T-helper 2 cell treated with Interferon-gamma antibody and Interleukin-4, amounts not matched to agents 100 ng/mL and 5 ng/mL, for 36 hours (primary cell): Measurements from ENCODE around the gene ACSL3. TPM values are rescaled to one million over a fixed set of nuclear protein-coding genes. Genes with fewer than 3 reads are reported as not detected.
"Not testable (repeated sequence)": the region's sequence is repeated elsewhere in the genome, so short reads cannot be mapped to it uniquely, and the experiment has no call there.

ENCODE experiments used
- intact Hi-C: fragments of 100-400 bp; cut with micrococcal nuclease; formaldehyde crosslinking; loops from one replicate; pipeline ENCODE4 v1.15.1; 2023
- total RNA-seq: library from RNA; stranded (reverse); gene quantifications from 2 replicates; pipeline ENCODE4 v1.2.3, GENCODE V29; 2022

Gene ACSL3
- total RNA-seq: 51.5 and 58.2 TPM in 2 replicates

GRCh38 chr2:222860740-222861410 lies at the start of gene ACSL3:
Gene ACSL3, plus strand, starts transcription at chr2:222861036. Its CDS starts 47,737 bp downstream, at chr2:222908773.
- intact Hi-C loops: loop anchor here (1.0 to 5.0 kb wide), 5 partner anchors 72 to 1726 kb away; partner anchors contain the start of genes CUL3 and FARSB

GRCh38 chr2:222811828-222812227 lies 49.0 kb upstream of the ACSL3 start:
- intact Hi-C loops: loop anchor here (2.0 kb wide), 1 partner anchor 15 kb away; no protein-coding TSS in a partner anchor

DNA sequence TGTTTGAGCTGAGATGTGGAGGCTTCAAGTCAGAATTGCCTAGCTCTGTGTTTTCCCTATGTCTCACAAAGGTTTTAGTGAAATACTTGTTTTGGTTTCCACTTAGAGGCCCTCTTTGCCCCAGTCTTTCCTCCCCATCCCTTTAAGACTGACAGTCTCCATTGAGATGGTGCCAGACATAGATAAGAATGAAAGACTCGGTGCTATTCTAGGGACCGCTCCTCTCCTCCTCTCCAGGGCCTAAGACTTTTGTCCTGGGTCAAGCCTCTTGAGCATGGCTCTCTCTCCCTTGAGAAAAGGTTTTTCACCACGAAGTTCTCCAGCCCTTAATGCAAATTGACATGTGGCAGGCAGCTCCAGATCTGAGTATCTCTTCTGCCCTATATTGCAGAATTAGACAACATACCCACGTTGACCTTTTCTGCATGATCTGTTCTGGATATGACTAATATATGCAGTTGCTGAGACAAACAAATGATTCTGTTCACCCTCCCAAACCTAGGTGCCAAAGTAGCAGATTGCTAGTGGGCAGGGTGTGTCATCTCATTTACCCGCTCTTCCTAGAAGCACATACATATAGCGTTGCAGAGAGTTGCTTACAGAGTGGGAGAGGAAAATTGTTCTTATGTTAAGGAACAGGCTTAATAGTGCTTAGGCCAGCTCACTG lies 47.5 kb upstream of the ACSL3 start:
- intact Hi-C loops: loop anchor here (2.0 kb wide), 1 partner anchor 13 kb away; no protein-coding TSS in a partner anchor

- intact Hi-C loops: no loop called here
Measured at GRCh38 chr2:222819722-222820333, 41.0 kb upstream of the ACSL3 start.

GRCh38 chr2:222823183-222823930 lies 37.5 kb upstream of the ACSL3 start:
- intact Hi-C loops: no loop called here

DNA sequence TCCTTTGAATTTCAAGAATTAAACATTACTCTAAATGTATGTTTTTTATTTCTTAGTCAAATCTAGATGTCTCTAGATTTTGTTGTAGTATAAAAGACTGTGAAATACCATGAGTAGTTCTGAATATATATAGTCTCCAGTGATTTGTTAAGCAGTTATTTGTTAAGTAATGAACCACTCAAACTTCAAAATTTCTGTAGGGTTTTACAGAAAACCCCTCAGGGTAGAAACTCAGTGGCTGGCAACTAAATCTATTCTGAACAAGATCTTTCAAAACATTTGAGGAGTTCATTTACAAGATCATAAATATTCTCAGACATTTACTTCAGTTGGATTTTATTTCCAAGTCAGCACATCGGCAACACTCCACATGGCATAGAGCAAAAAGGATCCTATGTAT lies 35.8 kb upstream of the ACSL3 start:
- intact Hi-C loops: no loop called here

GRCh38 chr2:222827417-222827816 lies 33.4 kb upstream of the ACSL3 start:
- intact Hi-C loops: loop anchor here (2.0 kb wide), 1 partner anchor 15 kb away; no protein-coding TSS in a partner anchor

- intact Hi-C loops: no loop called here
Measured at GRCh38 chr2:222828572-222828971, 32.3 kb upstream of the ACSL3 start.

DNA sequence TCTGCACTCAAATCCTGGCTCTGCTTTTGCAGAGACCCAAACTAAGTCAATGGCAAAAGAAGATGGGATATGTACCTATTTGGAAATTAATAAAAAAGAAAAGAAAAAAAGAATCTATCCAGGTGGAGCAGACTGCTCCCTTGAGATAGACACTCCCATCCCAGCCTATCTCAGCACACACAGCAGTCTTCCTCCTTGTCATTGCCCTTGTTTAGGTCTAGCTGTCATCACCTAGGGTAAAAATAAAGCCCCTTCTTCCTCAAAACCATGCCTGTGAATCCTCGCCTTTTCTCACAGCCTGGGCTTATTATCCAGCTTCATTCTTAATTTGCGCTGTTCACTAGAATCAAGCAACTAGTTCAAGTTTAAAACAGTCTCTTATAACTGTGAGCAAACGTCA lies 30.7 kb upstream of the ACSL3 start:
- intact Hi-C loops: no loop called here

GRCh38 chr2:222833410-222833809 lies 27.4 kb upstream of the ACSL3 start:
- intact Hi-C loops: no loop called here

GRCh38 chr2:222835143-222835822 lies 25.6 kb upstream of the ACSL3 start:
- intact Hi-C loops: no loop called here

- intact Hi-C loops: no loop called here
Measured at GRCh38 chr2:222835823-222836151, 25.0 kb upstream of the ACSL3 start.

- intact Hi-C loops: no loop called here
Measured at GRCh38 chr2:222837643-222838056, 23.2 kb upstream of the ACSL3 start.

GRCh38 chr2:222840060-222840802 lies 20.6 kb upstream of the ACSL3 start:
- intact Hi-C loops: no loop called here

DNA sequence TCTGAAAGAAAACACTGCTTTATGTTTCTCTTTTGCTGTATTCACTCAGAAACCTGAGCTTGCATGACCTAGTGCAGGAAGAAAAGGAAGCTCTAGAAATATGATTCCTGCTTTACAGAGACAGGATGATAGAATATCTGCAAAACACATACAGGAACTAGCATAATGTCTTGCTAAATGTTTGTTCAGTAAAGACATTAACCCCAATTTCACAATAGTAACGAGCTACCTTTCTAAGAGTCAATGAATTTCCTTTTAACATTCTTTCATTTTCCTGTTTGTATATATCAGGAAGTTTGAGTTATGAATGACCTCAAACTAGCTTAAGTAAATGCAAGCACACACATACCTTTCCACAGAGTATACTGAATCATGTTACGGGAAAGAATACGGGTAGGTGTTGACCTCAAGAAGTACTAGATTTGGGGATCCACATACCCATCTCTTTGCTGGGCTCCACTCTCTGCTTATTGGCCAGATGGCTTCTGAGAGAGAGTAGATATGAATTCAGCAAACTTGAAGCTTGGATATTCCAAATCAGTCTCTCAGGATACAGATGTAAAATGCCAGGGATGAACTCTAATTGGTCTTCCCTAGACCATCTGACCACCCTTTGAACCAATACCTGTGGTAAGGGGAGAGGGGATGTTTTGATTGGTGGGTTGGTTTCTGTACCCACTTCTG lies 18.2 kb upstream of the ACSL3 start:
- intact Hi-C loops: no loop called here

- intact Hi-C loops: no loop called here
Measured at GRCh38 chr2:222844323-222844722, 16.5 kb upstream of the ACSL3 start.

DNA sequence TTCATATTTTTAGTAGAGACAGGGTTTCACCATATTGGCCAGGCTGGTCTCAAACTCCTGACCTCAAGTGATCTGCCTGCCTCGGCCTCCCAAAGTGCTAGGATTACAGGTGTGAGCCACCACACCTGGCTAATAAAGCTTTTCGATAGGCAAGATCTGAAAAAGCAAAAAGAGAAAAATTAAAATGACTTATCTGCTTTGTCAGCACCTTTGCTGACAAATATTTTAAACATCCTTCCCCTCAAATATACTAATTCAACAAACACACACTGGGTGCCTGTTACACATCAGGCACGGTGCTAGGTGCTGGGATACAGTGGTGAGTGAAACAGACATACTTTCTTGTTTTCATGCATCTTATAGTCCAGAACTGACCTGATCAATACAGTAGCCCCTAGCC lies 15.5 kb upstream of the ACSL3 start:
- intact Hi-C loops: not testable (repeated sequence)

DNA sequence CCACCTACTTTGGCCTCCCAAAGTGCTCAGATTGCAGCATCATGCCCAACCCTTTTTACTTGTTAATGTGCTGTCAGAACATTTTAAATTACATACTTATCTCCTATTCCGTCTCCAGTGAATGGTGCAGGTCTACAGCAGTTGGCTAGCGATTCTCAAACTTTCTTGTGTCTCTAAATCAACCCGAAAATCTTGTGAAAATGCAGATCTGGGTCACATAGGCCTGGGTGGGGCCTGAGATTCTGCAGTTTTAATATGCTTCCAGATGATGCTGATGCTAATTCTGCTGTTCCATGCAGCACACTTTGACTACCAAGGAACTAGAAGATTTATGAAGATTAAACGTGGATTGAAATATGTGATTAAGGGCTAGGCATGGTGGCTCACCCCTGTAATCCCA lies 14.8 kb upstream of the ACSL3 start:
- intact Hi-C loops: no loop called here

GRCh38 chr2:222848031-222848430 lies 12.8 kb upstream of the ACSL3 start:
- intact Hi-C loops: not testable (repeated sequence)

DNA sequence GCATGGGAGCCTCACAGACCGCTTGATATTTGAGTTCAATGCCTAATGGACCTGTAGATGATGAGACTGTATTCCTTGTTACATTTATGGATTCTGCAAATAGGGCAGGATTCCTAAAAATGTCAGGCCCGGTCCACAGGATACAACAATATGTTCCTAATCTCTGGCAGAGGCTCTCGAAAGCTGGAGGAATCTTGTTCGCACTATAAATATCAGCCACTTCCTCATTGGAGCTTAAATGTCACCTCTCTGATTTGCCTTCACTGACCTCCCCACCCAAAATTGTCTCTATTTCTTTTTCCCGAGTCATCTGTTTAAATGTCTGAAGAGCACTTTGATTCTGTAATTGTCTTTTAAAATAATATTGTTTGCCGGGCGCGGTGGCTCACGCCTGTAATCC lies 12.0 kb upstream of the ACSL3 start:
- intact Hi-C loops: no loop called here
